ENCODE data around the gene TLR3. TPM values are rescaled to one million over a fixed set of nuclear protein-coding genes. Genes with fewer than 3 reads are reported as not detected.

TLR3 gene
- total RNA-seq, 3 donors from 2014 or later, result 23.6 to 55.0 (median 51.3) TPM

DNA sequence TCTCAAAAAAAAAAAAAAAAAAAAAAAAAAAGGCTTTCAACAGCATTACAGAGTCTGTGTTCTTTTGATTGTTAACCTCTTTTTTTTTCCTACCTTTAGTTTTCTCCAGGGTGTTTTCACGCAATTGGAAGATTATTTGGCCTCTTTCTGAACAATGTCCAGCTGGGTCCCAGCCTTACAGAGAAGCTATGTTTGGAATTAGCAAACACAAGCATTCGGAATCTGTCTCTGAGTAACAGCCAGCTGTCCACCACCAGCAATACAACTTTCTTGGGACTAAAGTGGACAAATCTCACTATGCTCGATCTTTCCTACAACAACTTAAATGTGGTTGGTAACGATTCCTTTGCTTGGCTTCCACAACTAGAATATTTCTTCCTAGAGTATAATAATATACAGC is 13.3 kb downstream of the TLR3 start:
- no peaks in the 10 kb centered on the region for H3K4me1 ChIP-seq (ENCODE audit: low read depth)
- TF ChIP-seq, protein P1, sequence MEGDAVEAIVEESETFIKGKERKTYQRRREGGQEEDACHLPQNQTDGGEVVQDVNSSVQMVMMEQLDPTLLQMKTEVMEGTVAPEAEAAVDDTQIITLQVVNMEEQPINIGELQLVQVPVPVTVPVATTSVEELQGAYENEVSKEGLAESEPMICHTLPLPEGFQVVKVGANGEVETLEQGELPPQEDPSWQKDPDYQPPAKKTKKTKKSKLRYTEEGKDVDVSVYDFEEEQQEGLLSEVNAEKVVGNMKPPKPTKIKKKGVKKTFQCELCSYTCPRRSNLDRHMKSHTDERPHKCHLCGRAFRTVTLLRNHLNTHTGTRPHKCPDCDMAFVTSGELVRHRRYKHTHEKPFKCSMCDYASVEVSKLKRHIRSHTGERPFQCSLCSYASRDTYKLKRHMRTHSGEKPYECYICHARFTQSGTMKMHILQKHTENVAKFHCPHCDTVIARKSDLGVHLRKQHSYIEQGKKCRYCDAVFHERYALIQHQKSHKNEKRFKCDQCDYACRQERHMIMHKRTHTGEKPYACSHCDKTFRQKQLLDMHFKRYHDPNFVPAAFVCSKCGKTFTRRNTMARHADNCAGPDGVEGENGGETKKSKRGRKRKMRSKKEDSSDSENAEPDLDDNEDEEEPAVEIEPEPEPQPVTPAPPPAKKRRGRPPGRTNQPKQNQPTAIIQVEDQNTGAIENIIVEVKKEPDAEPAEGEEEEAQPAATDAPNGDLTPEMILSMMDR (IDR thresholded peaks at IDR 0.05), result no peak
- intact Hi-C loops (cut with DNase I, micrococcal nuclease), result no loop called here
- H3K9me3 ChIP-seq, result no peaks in the 10 kb centered on the region
- no peak overlapping the region for H3K4me3 ChIP-seq
- no peaks in the 10 kb centered on the region for H3K36me3 ChIP-seq (ENCODE audit: low read depth)
- DNase-seq, result no peak
- no peak for ATAC-seq

DNA sequence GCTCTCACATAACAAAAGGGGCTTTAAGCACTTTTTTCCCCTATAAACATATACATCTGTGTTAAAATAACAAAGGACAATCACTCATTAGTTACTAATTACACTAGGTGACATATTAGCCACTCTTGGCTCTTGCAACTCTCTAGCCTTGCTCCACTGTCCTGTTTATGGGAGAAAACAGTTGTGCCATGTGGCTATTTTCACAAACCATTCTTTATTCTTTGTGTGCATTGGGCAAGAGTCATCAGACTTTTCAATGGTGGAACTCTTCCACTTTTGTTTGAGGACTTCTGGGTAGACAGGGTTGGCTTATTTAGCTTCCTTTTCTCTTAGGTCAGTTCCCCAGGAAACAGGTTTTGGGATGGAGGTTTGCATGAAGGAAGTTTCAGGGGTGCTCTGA is 19.6 kb downstream of the TLR3 start:
- DNase-seq (no peak), ATAC-seq (no peak)
- Histone ChIP-seq H3K9me3 (no peaks in the 10 kb centered on the region), H3K4me3 (no peak overlapping the region), H3K4me1 (ENCODE audit: low read depth) (no peaks in the 10 kb centered on the region), H3K36me3 (ENCODE audit: low read depth) (no peaks in the 10 kb centered on the region)
- TF ChIP-seq, protein P1 (IDR thresholded peaks at IDR 0.05), result no peak
- intact Hi-C loops (cut with DNase I, micrococcal nuclease), result no loop called here

DNA sequence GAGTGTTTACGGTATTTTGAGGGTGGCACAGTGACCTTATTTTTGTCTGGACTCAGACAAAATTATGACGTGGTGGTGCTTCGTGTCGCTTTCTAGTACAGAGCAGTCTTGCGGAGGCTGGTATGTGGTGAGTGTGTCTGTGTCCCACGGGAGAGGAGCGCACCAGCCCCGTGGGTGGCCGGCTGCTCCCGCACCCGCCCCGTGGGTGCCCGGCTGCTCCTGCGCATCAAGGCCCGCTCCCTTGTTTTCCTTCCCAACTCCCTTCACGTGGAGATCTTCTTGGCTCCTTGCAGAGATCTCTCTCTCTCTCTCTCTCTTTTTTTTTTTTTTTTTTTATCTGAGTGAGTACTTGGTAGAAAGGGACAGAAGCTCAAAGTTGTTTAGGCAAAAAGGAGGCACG is 23.3 kb downstream of the TLR3 start:
- intact Hi-C loops (cut with DNase I, micrococcal nuclease), result no loop called here
- Histone ChIP-seq H3K9me3 (no peaks in the 10 kb centered on the region), H3K36me3 (ENCODE audit: low read depth) (no peaks in the 10 kb centered on the region), H3K4me3 (no peak overlapping the region), H3K4me1 (ENCODE audit: low read depth) (no peaks in the 10 kb centered on the region)
- ATAC-seq, result no peak
- TF ChIP-seq, protein P1 (IDR thresholded peaks at IDR 0.05), result no peak
- DNase-seq, result no peak

DNA sequence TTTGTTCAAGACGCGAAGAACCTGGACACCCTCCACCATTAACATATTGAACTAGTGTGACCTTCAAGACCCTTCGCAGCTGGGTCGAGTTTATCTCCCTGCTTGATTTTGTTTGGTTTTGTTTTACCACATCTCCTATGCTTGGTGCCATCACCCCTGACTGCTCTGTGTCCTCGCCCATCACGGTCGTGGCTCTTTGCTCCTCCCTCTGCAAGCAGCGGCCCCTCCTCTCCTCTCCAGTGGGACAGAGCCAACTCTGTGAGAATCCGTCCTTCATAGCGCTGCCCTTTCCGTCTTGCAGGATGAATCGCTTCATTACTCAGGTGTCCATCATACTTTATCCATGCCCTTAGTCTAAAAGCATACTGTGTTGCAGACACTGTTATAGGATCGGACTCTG is 26.4 kb downstream of the TLR3 start:
- Histone ChIP-seq H3K9me3 (no peaks in the 10 kb centered on the region), H3K36me3 (ENCODE audit: low read depth) (no peaks in the 10 kb centered on the region), H3K4me1 (ENCODE audit: low read depth) (no peaks in the 10 kb centered on the region), H3K4me3 (no peak overlapping the region)
- intact Hi-C loops (cut with DNase I, micrococcal nuclease), result no loop called here
- DNase-seq (no peak), ATAC-seq (peak; percentile 74)
- TF ChIP-seq, protein P1 (IDR thresholded peaks at IDR 0.05), result no peak

DNA sequence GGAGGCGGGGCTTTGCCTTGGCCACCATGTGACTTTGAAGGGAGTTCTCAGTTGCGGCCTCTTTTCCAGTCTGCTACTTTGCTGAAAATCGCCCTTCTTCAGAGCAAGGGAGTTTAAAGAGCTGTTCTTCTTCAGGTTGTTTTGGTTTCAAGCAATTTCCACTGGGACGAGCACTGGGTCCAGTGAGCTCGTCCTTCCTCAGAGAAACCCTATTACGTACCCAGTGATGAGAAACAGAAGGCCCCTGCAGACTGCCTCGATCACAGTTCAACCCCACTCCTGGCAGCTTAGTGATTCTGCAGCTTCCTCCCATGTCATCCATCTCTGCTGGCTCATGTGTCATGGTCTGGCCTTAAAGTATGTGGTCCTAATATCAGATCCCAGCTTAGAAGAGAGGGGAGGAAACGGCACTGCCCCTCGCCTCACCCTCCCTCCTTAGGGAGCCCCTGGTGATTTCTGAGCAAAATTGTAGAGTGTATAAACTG is 27.8 kb downstream of the TLR3 start:
- no peak for DNase-seq

More for the DNA sequence above, 27.8 kb downstream of the TLR3 start:
- TF ChIP-seq, protein P1 (IDR thresholded peaks at IDR 0.05), result no peak
- no peak overlapping the region for H3K4me3 ChIP-seq
- no peaks in the 10 kb centered on the region for H3K36me3 ChIP-seq (ENCODE audit: low read depth)
- no peaks in the 10 kb centered on the region for H3K4me1 ChIP-seq (ENCODE audit: low read depth)
- intact Hi-C loops (cut with DNase I, micrococcal nuclease), result no loop called here
- no peaks in the 10 kb centered on the region for H3K9me3 ChIP-seq
- ATAC-seq, result no peak
